CD4-positive, alpha-beta T cell treated with Interleukin-2 at 100 ng/mL for 4 hours (primary cell): ENCODE data around the gene TRAP1.

Experiments used
- DNase-seq: peaks from one replicate; pipeline ENCODE4 v3.0.0-alpha.2; 2020; ENCODE audit warnings: low spot score

TRAP1 gene

GRCh38 chr16:3651461-3652372 lies 65.6 kb downstream of the TRAP1 start:
- no peak for DNase-seq

GRCh38 chr16:3650631-3651265 lies 66.6 kb downstream of the TRAP1 start:
- no peak for DNase-seq

- no peak for DNase-seq
These were observed 70.9 kb downstream of the TRAP1 start for GRCh38 chr16:3646348-3646920.

GRCh38 chr16:3645504-3646347 lies 71.6 kb downstream of the TRAP1 start:
- DNase-seq, result no peak

- no peak for DNase-seq
These were observed 72.2 kb downstream of the TRAP1 start for GRCh38 chr16:3645108-3645503.

- DNase-seq, result no peak
These were observed 74.1 kb downstream of the TRAP1 start for GRCh38 chr16:3643095-3643730.

GRCh38 chr16:3642397-3643094 lies 74.8 kb downstream of the TRAP1 start:
- DNase-seq, result no peak

- DNase-seq, result no peak
These were observed 75.4 kb downstream of the TRAP1 start for GRCh38 chr16:3641801-3642396.

- no peak for DNase-seq
These were observed 76.5 kb downstream of the TRAP1 start for GRCh38 chr16:3640632-3641501.

GRCh38 chr16:3640207-3640606 lies 77.1 kb downstream of the TRAP1 start:
- no peak for DNase-seq

- no peak for DNase-seq
These were observed 78.2 kb downstream of the TRAP1 start for GRCh38 chr16:3638916-3639644.

GRCh38 chr16:3637371-3637923 lies 79.9 kb downstream of the TRAP1 start:
- DNase-seq, result peak; percentile 24

GRCh38 chr16:3625911-3626732 lies 91.2 kb downstream of the TRAP1 start:
- peak; percentile 47 for DNase-seq

- no peak for DNase-seq
These were observed 92.0 kb downstream of the TRAP1 start for GRCh38 chr16:3625331-3625730.

GRCh38 chr16:3623642-3624041 lies 93.7 kb downstream of the TRAP1 start:
- no peak for DNase-seq

GRCh38 chr16:3618769-3619141 lies 98.6 kb downstream of the TRAP1 start:
- no peak for DNase-seq
